IMR-90 (cell line): ENCODE data around the gene ITIH5. TPM values are rescaled to one million over a fixed set of nuclear protein-coding genes. Genes with fewer than 3 reads are reported as not detected.

Source experiments
- ATAC-seq: fragments of 200-7000 bp; cut with Tn5 transposase; 2 replicates; pipeline ENCODE4 v1.9.1; 2020; ENCODE audit warnings: low read depth, mild to moderate bottlenecking, moderate library complexity
- BruUV-seq: library from RNA; stranded (reverse); fragments of 400-500 nt; replicated peaks from 2 replicates; lab custom pipeline; 2021; lab: Mats Ljungman, UMichigan
- CTCF ChIA-PET: fragments of 300-600 bp; formaldehyde crosslinking; extraction: SDS; loops from one replicate; lab custom pipeline; 2021; ENCODE audit warnings: antibody characterized with exemption; lab: Yijun Ruan, JAX
- POLR2A ChIA-PET: fragments of 300-600 bp; sonication (Branson Sonifier 250); formaldehyde crosslinking; loops from one replicate; lab custom pipeline; 2022; ENCODE audit warnings: antibody characterized with exemption; ENCODE audit not compliant: unreplicated experiment; lab: Charles Lee
- DNase-seq: peaks from one replicate; pipeline ENCODE4 v3.0.0; 2013
- H2AFZ ChIP-seq: replicated peaks from 2 replicates; pipeline ENCODE3; 2013; ENCODE audit warnings: low read length, mild to moderate bottlenecking; ENCODE audit not compliant: poor library complexity
- H2AK5ac ChIP-seq: 2 replicates; pipeline ENCODE4 v1.6.1; 2013; ENCODE audit warnings: low read depth, low read length, inconsistent platforms
- H2AK9ac ChIP-seq: replicated peaks from 2 replicates; pipeline ENCODE3; 2013; ENCODE audit warnings: mild to moderate bottlenecking, low read depth, low read length, moderate library complexity; ENCODE audit not compliant: poor library complexity
- H2BK120ac ChIP-seq: 2 replicates; pipeline ENCODE4 v1.6.1; 2013; ENCODE audit warnings: low read depth, low read length, inconsistent platforms
- H2BK15ac ChIP-seq: 3 replicates; pipeline ENCODE4 v1.6.1; 2013; ENCODE audit warnings: low read depth, low read length, inconsistent platforms
- H2BK20ac ChIP-seq: 2 replicates; pipeline ENCODE4 v1.6.1; 2013; ENCODE audit warnings: low read depth, mild to moderate bottlenecking, inconsistent platforms, low read length, moderate library complexity
- H2BK5ac ChIP-seq: 2 replicates; pipeline ENCODE4 v1.6.1; 2013; ENCODE audit warnings: mild to moderate bottlenecking, low read depth, low read length, inconsistent platforms; ENCODE audit not compliant: poor library complexity, severe bottlenecking
- H3K14ac ChIP-seq: replicated peaks from 2 replicates; pipeline ENCODE4 v1.6.1; 2013; ENCODE audit warnings: low read depth, low read length, inconsistent platforms
- H3K18ac ChIP-seq: 2 replicates; pipeline ENCODE4 v1.6.1; 2013; ENCODE audit warnings: low read depth, low read length, control low read depth
- H3K23ac ChIP-seq: 2 replicates; pipeline ENCODE4 v1.6.1; 2013; ENCODE audit warnings: low read depth, low read length, inconsistent platforms
- H3K27ac ChIP-seq: 2 replicates; pipeline ENCODE4 v1.5.1; 2013; ENCODE audit warnings: mild to moderate bottlenecking, control low read depth, low read length; ENCODE audit not compliant: insufficient read depth
- H3K27me3 ChIP-seq: 2 replicates; pipeline ENCODE4 v1.6.1; 2013; ENCODE audit warnings: low read length; ENCODE audit not compliant: control insufficient read depth, insufficient read depth
- H3K36me3 ChIP-seq: 2 replicates; pipeline ENCODE4 v1.6.1; 2013; ENCODE audit warnings: low read length, mixed read lengths; ENCODE audit not compliant: control insufficient read depth, insufficient read depth
- H3K4ac ChIP-seq: 2 replicates; pipeline ENCODE4 v1.6.1; 2013; ENCODE audit warnings: low read depth, low read length, inconsistent platforms
- H3K4me1 ChIP-seq: 2 replicates; pipeline ENCODE4 v1.6.1; 2013; ENCODE audit warnings: low read length, mixed read lengths; ENCODE audit not compliant: control insufficient read depth, insufficient read depth
- H3K4me2 ChIP-seq: 2 replicates; pipeline ENCODE4 v1.6.1; 2013; ENCODE audit warnings: low read depth, mild to moderate bottlenecking, control low read depth, low read length, moderate library complexity
- H3K4me3 ChIP-seq: 2 replicates; pipeline ENCODE4 v1.5.1; 2013; ENCODE audit warnings: low read depth, mild to moderate bottlenecking, control low read depth, low read length, moderate library complexity; ENCODE audit not compliant: insufficient read depth
- H3K56ac ChIP-seq: 2 replicates; pipeline ENCODE4 v1.6.1; 2013; ENCODE audit warnings: low read length, inconsistent platforms; ENCODE audit not compliant: insufficient read depth; ENCODE audit errors: extremely low read depth
- H3K79me1 ChIP-seq, 2 experiments: 2 replicates each; pipeline ENCODE4 v1.6.1; 2013; ENCODE audit warnings: low read length in 2 of 2, inconsistent platforms in 1 of 2, low read depth in 1 of 2
- H3K9ac ChIP-seq: 2 replicates; pipeline ENCODE4 v1.6.1; 2013; ENCODE audit warnings: low read depth, low read length, control low read depth
- H3K9me1 ChIP-seq: 2 replicates; pipeline ENCODE4 v1.6.1; 2013; ENCODE audit warnings: low read length, inconsistent platforms; ENCODE audit not compliant: insufficient read depth
- H3K9me3 ChIP-seq: 2 replicates; pipeline ENCODE4 v1.6.1; 2013; ENCODE audit warnings: low read length; ENCODE audit not compliant: control insufficient read depth, insufficient read depth
- H4K20me1 ChIP-seq: 2 replicates; pipeline ENCODE4 v1.6.1; 2013; ENCODE audit warnings: low read length, inconsistent platforms; ENCODE audit not compliant: insufficient read depth
- H4K5ac ChIP-seq: 2 replicates; pipeline ENCODE4 v1.6.1; 2013; ENCODE audit warnings: mild to moderate bottlenecking, low read depth, low read length, control low read depth
- H4K8ac ChIP-seq, 2 experiments: 2 replicates each; pipeline ENCODE4 v1.6.1; 2013; ENCODE audit warnings: low read depth in 2 of 2, low read length in 2 of 2, control low read depth in 1 of 2, inconsistent platforms in 1 of 2
- H4K91ac ChIP-seq: 2 replicates; pipeline ENCODE4 v1.6.1; 2013; ENCODE audit warnings: low read depth, low read length, inconsistent platforms; ENCODE audit not compliant: insufficient read depth
- NFE2L2 ChIP-seq: fragments of 150-350 bp; IDR thresholded peaks from 2 replicates; pipeline ENCODE4 v1.6.1; 2016; ENCODE audit warnings: low read depth, mild to moderate bottlenecking, low read length
- RCOR1 ChIP-seq: IDR thresholded peaks from 2 replicates; pipeline ENCODE4 v1.6.1; 2012; ENCODE audit warnings: mild to moderate bottlenecking, low read length, improper control_type of control experiment; ENCODE audit not compliant: insufficient replicate concordance
- WGBS, 2 experiments: methylation state at CpG; one replicate each; pipeline versions ENCODE4 v1.1.5 to v1.1.7; 2013; ENCODE audit warnings: missing lambda C conversion rate in 2 of 2; ENCODE audit not compliant: insufficient read length in 1 of 2; ENCODE audit errors: extremely low coverage in 2 of 2; 5-methylcytosine and 5-hydroxymethylcytosine counted together
- dilution Hi-C: fragments of 300-500 bp; cut with HindIII; formaldehyde crosslinking; loops from one replicate; pipeline ENCODE4 v1.14.3; 2018; ENCODE audit warnings: low sequenced_read_pairs; ENCODE audit not compliant: unreplicated experiment
- in situ Hi-C: fragments of 300-500 bp; cut with MboI; formaldehyde crosslinking; loops from 3 replicates; pipeline ENCODE4 v1.14.3; 2019; ENCODE audit warnings: low sequenced_read_pairs, inconsistent platforms, mixed read lengths
- intact Hi-C: fragments of 100-400 bp; cut with micrococcal nuclease; formaldehyde crosslinking; loops from 2 replicates; pipeline ENCODE4 v1.10.0; 2022
- polyA plus RNA-seq, 3 experiments: library from polyadenylated mRNA; depleted of rRNA; stranded (reverse); fragments of >200 nt; gene quantifications; 2 replicates each; pipeline ENCODE4 v1.2.3, GENCODE V29; 2012; ENCODE audit warnings: low replicate concordance in 1 of 3
- total RNA-seq: library from RNA; depleted of rRNA; stranded (reverse); fragments of >200 nt; gene quantifications from 2 replicates; pipeline ENCODE4 v1.2.3, GENCODE V29; 2012

The ITIH5 gene
- total and polyA plus RNA-seq, 2 of the 4 experiments (the other 2 are of a cell fraction), result under 0.01 to 0.07 TPM

- Histone ChIP-seq H2AK9ac (no peak overlapping the region), H3K14ac (no peak overlapping the region), H3K4me3 (no peak overlapping the region), H3K9me1 (no peaks in the 10 kb centered on the region), H2AK5ac (no peak overlapping the region), H2BK20ac (no peak overlapping the region), H4K20me1 (no peaks in the 10 kb centered on the region), H3K9ac (no peak overlapping the region), H3K27me3 (peaks cover 1% of the 10 kb centered on the region; the same call in 1 of the 2 replicates), H3K4me2 (no peak overlapping the region), H3K23ac (no peak overlapping the region), H4K91ac (no peak overlapping the region), H3K36me3 (no peaks in the 10 kb centered on the region), H3K79me1 (no peaks in the 10 kb centered on the region), H4K8ac (no peak overlapping the region), H3K4ac (no peak overlapping the region), H3K9me3 (no peaks in the 10 kb centered on the region), H2BK120ac (no peak overlapping the region), H2BK15ac (no peak overlapping the region), H3K56ac (no peak overlapping the region), H3K4me1 (no peaks in the 10 kb centered on the region), H2BK5ac (no peak overlapping the region), H4K5ac (no peak overlapping the region), H3K27ac (no peak overlapping the region), H3K18ac (no peak overlapping the region), H2AFZ (no peak overlapping the region)
- ChIA-PET CTCF (no interaction called here), POLR2A (interaction anchor here (0.6 kb wide), 1 partner anchor 1648 kb away, joined by 5 read pairs; no protein-coding TSS in a partner anchor)
- dilution Hi-C loops, result no loop called here
- no peak for TF ChIP-seq RCOR1
- TF ChIP-seq NFE2L2, result no peak
- no peak for DNase-seq
- intact Hi-C loops, result no loop called here
- no peak for ATAC-seq
- in situ Hi-C loops, result loop anchor here (5.0 kb wide), 1 partner anchor 1782 kb away; no protein-coding TSS in a partner anchor
- no TSS peak for BruUV-seq
- WGBS, 2 experiments, result 30% methylated on average over 3 of the region's 11 CpGs; no CpG with 5 or more reads in 1 of the 2 experiments
These were observed 146.0 kb downstream of the ITIH5 start for GRCh38 chr10:7520507-7521485.
